OCI-LY1 (cell line): Measurements from ENCODE around the gene MAD1L1.
"Not testable (repeated sequence)": the region's sequence is repeated elsewhere in the genome, so short reads cannot be mapped to it uniquely, and the experiment has no call there.

Source experiments
- EZH2 ChIP-seq: fragments of 200-600 bp; sonication (generic), shearing (Covaris generic); IDR thresholded peaks from 2 replicates; pipeline ENCODE4 v1.8.0; 2017; ENCODE audit warnings: borderline replicate concordance, mixed run types, mild to moderate bottlenecking, antibody characterized with exemption, low read length, moderate library complexity, mixed read lengths
- TF ChIP-seq, protein P1 (sequence below): fragments of 200-600 bp; sonication (generic), shearing (Covaris generic); IDR thresholded peaks from 2 replicates; pipeline ENCODE4 v1.5.1; 2017; ENCODE audit warnings: mild to moderate bottlenecking, antibody characterized with exemption, low read length, moderate library complexity, mixed read lengths

DNA sequence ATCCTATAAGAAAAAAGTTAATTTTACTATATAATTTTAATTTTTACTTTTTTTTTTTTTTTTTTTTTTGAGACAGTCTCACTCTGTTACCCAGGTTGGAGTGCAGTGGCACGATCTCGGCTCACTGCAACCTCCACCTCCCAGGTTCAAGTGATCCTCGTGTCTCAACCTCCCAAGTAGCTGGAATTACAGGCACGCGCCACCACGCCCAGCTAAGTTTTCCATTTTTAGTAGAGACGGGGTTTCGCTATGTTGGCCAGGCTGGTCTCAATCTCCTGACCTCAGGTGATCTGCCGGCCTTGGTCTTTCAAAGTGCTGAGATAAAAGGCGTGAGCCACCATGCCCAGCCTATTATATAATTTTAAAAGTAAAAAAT lies 262.5 kb downstream of the MAD1L1 start:
- TF ChIP-seq, protein P1, sequence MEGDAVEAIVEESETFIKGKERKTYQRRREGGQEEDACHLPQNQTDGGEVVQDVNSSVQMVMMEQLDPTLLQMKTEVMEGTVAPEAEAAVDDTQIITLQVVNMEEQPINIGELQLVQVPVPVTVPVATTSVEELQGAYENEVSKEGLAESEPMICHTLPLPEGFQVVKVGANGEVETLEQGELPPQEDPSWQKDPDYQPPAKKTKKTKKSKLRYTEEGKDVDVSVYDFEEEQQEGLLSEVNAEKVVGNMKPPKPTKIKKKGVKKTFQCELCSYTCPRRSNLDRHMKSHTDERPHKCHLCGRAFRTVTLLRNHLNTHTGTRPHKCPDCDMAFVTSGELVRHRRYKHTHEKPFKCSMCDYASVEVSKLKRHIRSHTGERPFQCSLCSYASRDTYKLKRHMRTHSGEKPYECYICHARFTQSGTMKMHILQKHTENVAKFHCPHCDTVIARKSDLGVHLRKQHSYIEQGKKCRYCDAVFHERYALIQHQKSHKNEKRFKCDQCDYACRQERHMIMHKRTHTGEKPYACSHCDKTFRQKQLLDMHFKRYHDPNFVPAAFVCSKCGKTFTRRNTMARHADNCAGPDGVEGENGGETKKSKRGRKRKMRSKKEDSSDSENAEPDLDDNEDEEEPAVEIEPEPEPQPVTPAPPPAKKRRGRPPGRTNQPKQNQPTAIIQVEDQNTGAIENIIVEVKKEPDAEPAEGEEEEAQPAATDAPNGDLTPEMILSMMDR, result not testable (repeated sequence)
- not testable (repeated sequence) for TF ChIP-seq EZH2
